ENCODE measurements around the gene CDCP2.

The CDCP2 gene

DNA sequence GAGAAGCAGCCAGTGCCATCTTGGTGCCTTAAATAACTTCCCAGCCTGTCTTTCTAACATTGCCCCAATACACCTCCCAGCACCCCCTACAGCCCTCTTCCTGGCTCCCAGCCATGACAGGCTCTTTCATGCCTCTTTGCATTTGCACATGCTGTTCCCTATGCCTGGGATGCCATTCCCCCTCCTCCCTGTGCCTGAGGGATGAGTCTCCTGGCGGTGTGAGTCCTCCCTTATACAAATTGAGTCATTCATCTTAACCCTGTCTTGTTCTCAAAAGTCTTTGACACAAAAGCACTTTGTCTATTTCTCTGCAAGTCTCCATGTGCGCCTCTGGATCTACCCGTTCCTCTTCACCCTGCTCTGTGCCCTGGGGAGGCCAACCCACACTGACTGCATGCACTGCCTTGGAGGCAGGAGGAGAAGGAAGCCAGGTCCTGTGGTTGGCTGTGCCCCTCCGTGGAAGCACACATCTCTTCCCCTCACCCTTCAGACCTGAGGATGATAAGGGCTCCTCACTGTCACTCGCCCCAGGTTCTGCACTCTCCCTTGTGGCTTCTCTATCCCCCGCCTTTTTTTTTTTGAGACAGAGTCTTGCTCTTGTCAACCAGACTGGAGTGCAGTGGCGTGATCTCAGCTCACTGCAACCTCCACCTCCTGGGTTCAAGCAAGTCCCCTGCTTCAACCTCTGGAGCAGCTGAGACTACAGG, 25.1 kb downstream of the CDCP2 start:
- no peak overlapping the region for H3K27ac ChIP-seq
- TF ChIP-seq, protein P1, sequence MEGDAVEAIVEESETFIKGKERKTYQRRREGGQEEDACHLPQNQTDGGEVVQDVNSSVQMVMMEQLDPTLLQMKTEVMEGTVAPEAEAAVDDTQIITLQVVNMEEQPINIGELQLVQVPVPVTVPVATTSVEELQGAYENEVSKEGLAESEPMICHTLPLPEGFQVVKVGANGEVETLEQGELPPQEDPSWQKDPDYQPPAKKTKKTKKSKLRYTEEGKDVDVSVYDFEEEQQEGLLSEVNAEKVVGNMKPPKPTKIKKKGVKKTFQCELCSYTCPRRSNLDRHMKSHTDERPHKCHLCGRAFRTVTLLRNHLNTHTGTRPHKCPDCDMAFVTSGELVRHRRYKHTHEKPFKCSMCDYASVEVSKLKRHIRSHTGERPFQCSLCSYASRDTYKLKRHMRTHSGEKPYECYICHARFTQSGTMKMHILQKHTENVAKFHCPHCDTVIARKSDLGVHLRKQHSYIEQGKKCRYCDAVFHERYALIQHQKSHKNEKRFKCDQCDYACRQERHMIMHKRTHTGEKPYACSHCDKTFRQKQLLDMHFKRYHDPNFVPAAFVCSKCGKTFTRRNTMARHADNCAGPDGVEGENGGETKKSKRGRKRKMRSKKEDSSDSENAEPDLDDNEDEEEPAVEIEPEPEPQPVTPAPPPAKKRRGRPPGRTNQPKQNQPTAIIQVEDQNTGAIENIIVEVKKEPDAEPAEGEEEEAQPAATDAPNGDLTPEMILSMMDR (IDR thresholded peaks at IDR 0.05): no peak
- no peak for TF ChIP-seq ZFX (IDR thresholded peaks at IDR 0.05; ENCODE audit: borderline replicate concordance)

DNA sequence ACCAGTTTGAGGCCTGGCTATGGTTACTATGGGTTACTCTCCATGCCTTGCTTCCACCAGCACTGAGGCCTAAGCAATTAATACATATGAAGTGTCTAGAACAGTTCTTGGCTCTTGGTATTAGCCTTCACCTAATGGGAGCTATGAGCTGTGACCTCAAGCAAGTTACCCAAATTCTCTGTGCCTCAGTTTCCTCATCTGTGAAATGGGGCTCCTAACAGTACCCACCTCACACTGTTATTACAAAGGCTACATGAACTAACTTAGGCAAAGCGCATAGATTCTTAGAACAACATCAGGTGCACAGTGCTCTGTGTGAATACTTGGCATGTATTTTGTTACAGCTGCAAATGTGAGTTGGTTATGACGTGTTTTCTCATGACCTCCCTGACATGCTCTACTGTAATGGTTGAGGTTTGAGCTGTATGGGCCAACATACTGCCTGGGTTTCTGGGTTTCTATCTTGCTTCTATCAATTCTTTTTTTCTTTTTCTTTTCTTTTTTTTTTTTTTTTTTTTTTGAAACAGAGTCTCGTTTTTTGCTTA, 26.5 kb downstream of the CDCP2 start:
- TF ChIP-seq, protein P1 (IDR thresholded peaks at IDR 0.05): no peak
- no peak for TF ChIP-seq ZFX (IDR thresholded peaks at IDR 0.05; ENCODE audit: borderline replicate concordance)
- H3K27ac ChIP-seq: no peak overlapping the region

DNA sequence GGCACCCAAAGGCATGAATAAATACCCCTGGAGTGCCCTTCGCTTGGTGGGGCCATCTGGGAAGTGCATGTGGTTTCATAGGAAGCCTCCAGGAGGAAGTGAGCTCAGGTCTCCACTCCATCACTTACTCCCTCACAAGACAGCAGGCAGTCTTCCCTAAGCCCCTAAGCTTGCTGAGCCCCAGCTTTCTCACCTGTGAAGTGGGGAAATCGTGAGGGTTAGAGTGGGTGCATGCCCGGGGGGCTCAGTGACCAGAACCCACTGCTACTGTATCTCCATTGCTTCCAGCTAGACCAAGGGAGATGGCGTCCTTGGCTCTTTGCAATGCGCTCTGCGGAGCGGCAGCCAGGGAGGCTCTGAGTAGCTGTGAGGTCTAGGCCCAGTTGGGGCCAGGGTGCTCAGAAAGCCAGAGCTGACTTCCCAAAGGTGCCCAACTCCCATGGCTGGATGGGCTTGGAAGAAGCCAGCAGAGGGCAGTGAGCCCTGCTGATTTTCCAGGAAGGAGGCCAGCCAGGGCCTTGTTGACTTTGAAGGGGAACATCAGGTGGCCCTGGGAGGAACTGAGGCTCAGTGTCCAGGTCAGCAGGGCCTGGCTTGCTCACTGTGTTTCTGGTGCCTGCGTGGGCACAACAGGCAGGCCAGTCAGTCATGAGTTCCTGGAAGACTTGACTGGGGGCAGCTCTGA, 27.3 kb downstream of the CDCP2 start:
- H3K27ac ChIP-seq: no peak overlapping the region
- no peak for TF ChIP-seq ZFX (IDR thresholded peaks at IDR 0.05; ENCODE audit: borderline replicate concordance)
- TF ChIP-seq, protein P1 (IDR thresholded peaks at IDR 0.05): no peak

DNA sequence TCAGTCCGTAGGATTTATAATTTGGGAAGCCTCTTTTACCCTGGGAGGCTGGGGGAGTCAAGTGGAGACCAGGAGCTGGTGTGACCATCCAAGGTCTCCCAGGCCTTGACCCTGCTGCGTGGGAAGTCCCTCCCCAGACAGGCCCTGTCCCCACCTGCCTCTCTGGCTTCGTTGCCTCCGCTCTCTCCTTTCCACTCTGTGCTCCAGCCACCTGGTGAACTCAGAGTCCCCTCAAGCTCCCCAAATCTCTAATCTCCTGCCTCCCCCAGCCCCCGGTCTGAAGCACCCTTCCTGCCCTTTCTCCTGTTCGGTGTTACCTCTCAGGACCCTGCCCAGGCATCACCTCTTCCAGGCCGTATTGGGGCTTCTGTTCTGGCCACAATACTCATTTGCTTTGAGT, 27.9 kb downstream of the CDCP2 start:
- H3K27ac ChIP-seq: no peak overlapping the region
- TF ChIP-seq ZFX (IDR thresholded peaks at IDR 0.05; ENCODE audit: borderline replicate concordance): no peak
- TF ChIP-seq, protein P1 (IDR thresholded peaks at IDR 0.05): no peak

DNA sequence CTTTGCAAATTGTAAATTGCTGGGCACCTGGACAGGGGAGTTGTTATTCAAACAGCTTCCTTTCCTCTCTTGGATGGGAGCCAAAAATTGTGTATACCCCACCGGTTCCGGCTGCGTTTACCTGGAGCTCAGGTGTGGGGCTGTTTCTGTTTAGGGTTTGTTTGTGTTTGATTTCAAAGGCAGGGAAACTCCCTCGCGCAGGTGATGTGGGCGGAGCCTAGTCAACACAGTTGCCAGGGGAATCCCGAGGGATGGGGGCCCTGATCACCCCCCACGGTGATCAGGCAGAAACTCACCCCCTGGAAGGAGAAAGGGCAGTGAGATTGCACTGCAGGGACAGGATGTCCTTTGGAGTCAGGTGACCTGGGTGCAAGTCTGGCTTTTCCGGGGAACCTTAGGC, 28.3 kb downstream of the CDCP2 start:
- TF ChIP-seq, protein P1 (IDR thresholded peaks at IDR 0.05): no peak
- no peak for TF ChIP-seq ZFX (IDR thresholded peaks at IDR 0.05; ENCODE audit: borderline replicate concordance)
- no peak overlapping the region for H3K27ac ChIP-seq

DNA sequence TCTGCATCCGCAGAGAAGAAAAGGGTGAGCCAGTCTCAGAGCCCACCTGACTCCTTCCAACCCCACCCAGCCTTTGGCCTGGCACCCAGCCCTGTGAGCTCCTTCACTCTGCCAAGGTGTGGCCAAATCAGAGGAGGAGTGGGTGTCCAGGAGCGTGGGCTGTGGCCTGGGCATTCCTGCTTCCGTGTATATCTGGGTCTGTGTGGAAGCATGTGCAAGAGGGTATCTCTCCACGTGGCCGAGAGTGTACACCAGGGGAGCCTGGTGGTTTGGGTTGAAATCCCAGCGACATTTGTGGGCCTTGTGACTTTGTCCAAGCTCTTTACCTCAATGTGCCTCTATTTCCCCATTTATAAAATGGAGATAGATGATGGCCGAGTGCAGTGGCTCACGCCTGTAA, 29.8 kb downstream of the CDCP2 start:
- no peak for TF ChIP-seq ZFX (IDR thresholded peaks at IDR 0.05; ENCODE audit: borderline replicate concordance)
- TF ChIP-seq, protein P1 (IDR thresholded peaks at IDR 0.05): no peak

More for the DNA sequence above, 29.8 kb downstream of the CDCP2 start:
- no peak overlapping the region for H3K27ac ChIP-seq

All from 22Rv1 (cell line).